DMS79 treated with DMSO at 0.1 percent for 48 hours (cell line): ENCODE results near the gene AHRR.

Experiments used
- DNase-seq: peaks from one replicate; lab custom pipeline; 2025; lab: John Stamatoyannopoulos, UW

The AHRR gene

GRCh38 chr5:415928-416635, 94.6 kb downstream of the AHRR start:
- DNase-seq: no peak

GRCh38 chr5:416636-416960, 95.1 kb downstream of the AHRR start:
- DNase-seq: no peak

GRCh38 chr5:417301-418161, 96.0 kb downstream of the AHRR start:
- DNase-seq: no peak

GRCh38 chr5:418162-419121, 96.9 kb downstream of the AHRR start:
- no peak for DNase-seq

- no peak for DNase-seq
Observed at GRCh38 chr5:419970-420369, 98.5 kb downstream of the AHRR start.

GRCh38 chr5:420632-421286, 99.2 kb downstream of the AHRR start:
- no peak for DNase-seq

- DNase-seq: no peak
Observed at GRCh38 chr5:421287-421880, 99.9 kb downstream of the AHRR start.

- DNase-seq: no peak
Observed at GRCh38 chr5:421901-422300, 100.4 kb downstream of the AHRR start.

- DNase-seq: peak; percentile 56
Observed at GRCh38 chr5:422323-423232, 101.1 kb downstream of the AHRR start.

- no peak for DNase-seq
Observed at GRCh38 chr5:423233-423565, 101.7 kb downstream of the AHRR start.

GRCh38 chr5:423626-424261, 102.2 kb downstream of the AHRR start:
- no peak for DNase-seq

- DNase-seq: no peak
Observed at GRCh38 chr5:424301-425110, 103.0 kb downstream of the AHRR start.

GRCh38 chr5:425714-426113, 104.2 kb downstream of the AHRR start:
- DNase-seq: no peak

GRCh38 chr5:426392-426976, 105.0 kb downstream of the AHRR start:
- DNase-seq: no peak

- no peak for DNase-seq
Observed at GRCh38 chr5:427415-428087, 106.0 kb downstream of the AHRR start.

- DNase-seq: no peak
Observed at GRCh38 chr5:428219-428618, 106.7 kb downstream of the AHRR start.

GRCh38 chr5:428754-429452, 107.4 kb downstream of the AHRR start:
- no peak for DNase-seq
